MCF 10A (cell line): Measurements from ENCODE around the gene ZNF518A. TPM values are rescaled to one million over a fixed set of nuclear protein-coding genes. Genes with fewer than 3 reads are reported as not detected.
A peak's percentile ranks its signal among the peaks of the same experiment; 100 is the strongest.

Experiments used
- BruUV-seq: library from RNA; stranded (reverse); fragments of 400-500 nt; replicated peaks from 2 replicates; lab custom pipeline; 2021; lab: Mats Ljungman, UMichigan
- CTCF ChIA-PET: fragments of 300-600 bp; sonication (Branson Sonifier 250); formaldehyde crosslinking; extraction: SDS; loops from one replicate; lab custom pipeline; 2021; ENCODE audit warnings: antibody characterized with exemption, inconsistent platforms; lab: Yijun Ruan, JAX
- POLR2A ChIA-PET: fragments of 300-600, 350-650 bp; sonication (Branson Sonifier 250); formaldehyde crosslinking; extraction: SDS; loops from one replicate; lab custom pipeline; 2020; ENCODE audit warnings: antibody characterized with exemption, inconsistent platforms; lab: Yijun Ruan, JAX
- DNase-seq: peaks from one replicate; pipeline ENCODE4 v3.0.0-alpha.2; 2018; ENCODE audit not compliant: unreplicated experiment
- H3K27ac Mint-ChIP-seq: one replicate; pipeline ENCODE4 v1.8.0; 2022; ENCODE audit warnings: mild to moderate bottlenecking, low read depth, mixed read lengths; ENCODE audit not compliant: unreplicated experiment
- H3K27me3 Mint-ChIP-seq: one replicate; pipeline ENCODE4 v1.8.0; 2022; ENCODE audit warnings: mixed read lengths; ENCODE audit not compliant: insufficient read depth, unreplicated experiment
- H3K36me3 Mint-ChIP-seq: one replicate; pipeline ENCODE4 v1.8.0; 2022; ENCODE audit warnings: mild to moderate bottlenecking, moderate library complexity, mixed read lengths; ENCODE audit not compliant: insufficient read depth, unreplicated experiment
- H3K4me1 Mint-ChIP-seq: one replicate; pipeline ENCODE4 v1.8.0; 2022; ENCODE audit warnings: mixed read lengths; ENCODE audit not compliant: insufficient read depth, unreplicated experiment
- H3K4me3 Mint-ChIP-seq: one replicate; pipeline ENCODE4 v1.8.0; 2022; ENCODE audit warnings: mild to moderate bottlenecking, moderate library complexity, mixed read lengths; ENCODE audit not compliant: unreplicated experiment
- H3K9me3 Mint-ChIP-seq: one replicate; pipeline ENCODE4 v1.8.0; 2022; ENCODE audit warnings: mixed read lengths; ENCODE audit not compliant: unreplicated experiment
- intact Hi-C: fragments of 100-400 bp; cut with micrococcal nuclease; formaldehyde crosslinking; loops from 2 replicates; pipeline ENCODE4 v1.14.1; 2022
- total RNA-seq: library from RNA; stranded (reverse); gene quantifications from 2 replicates; pipeline ENCODE4 v1.2.3, GENCODE V29; 2022
- TF ChIP-seq, protein P1 (sequence below): fragments of 200-600 bp; IDR thresholded peaks from one replicate; pipeline ENCODE4 v1.8.0; 2022; ENCODE audit warnings: antibody characterized with exemption, mild to moderate bottlenecking; ENCODE audit not compliant: unreplicated experiment

The ZNF518A gene
- total RNA-seq, 1 experiment from 2014 or later = 14.7 TPM

DNA sequence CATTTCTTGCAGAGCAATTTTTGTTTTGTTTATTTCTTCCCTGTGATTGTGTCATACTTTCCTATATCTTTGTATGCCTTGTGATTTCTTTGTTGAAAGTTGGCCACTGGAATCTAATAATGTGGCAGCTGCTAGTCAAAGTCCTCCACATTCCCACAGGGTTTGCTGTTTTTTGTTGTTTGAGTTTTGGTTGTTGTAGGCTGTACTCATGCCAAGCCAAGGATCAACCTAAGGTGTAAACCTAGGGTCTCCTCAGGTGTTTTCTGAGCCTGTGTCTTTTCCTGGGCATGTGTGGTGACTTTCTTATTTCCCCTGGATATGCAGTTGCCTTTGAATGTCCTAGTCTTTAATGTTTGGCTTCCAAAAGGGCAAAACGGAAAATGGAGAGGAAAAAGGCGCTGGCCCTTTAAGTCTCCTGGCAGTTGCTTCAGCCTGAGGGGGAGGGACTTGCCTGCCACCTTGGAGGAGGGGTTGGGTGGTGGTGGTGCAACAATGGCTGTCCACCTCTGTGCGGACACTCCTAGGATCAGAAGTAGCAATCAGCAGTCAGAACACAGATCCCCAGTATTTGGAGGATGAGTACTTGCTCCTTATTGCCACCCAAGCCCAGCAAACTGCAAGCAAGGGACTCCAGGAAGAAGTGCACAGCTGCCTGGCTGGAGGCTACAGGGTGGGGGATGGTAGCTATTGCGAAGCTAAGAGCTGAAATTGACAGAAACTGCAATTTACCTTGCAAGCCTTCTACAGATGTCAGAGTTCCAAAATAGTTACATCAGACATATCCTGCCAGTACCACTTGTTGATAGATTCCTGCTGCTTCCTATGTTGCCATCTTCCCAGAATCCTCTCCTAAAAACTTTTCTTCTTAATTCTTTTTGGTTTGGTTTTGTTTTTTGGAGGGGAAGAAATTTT, 5.6 kb upstream of the ZNF518A start:
- peaks cover 4% of the 10 kb centered on the region for H3K4me1 Mint-ChIP-seq
- peak overlapping the region; percentile 70 for H3K4me3 Mint-ChIP-seq
- H3K36me3 Mint-ChIP-seq = no peaks in the 10 kb centered on the region
- TF ChIP-seq, protein P1, sequence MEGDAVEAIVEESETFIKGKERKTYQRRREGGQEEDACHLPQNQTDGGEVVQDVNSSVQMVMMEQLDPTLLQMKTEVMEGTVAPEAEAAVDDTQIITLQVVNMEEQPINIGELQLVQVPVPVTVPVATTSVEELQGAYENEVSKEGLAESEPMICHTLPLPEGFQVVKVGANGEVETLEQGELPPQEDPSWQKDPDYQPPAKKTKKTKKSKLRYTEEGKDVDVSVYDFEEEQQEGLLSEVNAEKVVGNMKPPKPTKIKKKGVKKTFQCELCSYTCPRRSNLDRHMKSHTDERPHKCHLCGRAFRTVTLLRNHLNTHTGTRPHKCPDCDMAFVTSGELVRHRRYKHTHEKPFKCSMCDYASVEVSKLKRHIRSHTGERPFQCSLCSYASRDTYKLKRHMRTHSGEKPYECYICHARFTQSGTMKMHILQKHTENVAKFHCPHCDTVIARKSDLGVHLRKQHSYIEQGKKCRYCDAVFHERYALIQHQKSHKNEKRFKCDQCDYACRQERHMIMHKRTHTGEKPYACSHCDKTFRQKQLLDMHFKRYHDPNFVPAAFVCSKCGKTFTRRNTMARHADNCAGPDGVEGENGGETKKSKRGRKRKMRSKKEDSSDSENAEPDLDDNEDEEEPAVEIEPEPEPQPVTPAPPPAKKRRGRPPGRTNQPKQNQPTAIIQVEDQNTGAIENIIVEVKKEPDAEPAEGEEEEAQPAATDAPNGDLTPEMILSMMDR = no peak
- peaks cover 20% of the 10 kb centered on the region for H3K27me3 Mint-ChIP-seq
- H3K27ac Mint-ChIP-seq = peak overlapping the region; percentile 79
- intact Hi-C loops = no loop called here
- peak; percentile 78 for DNase-seq
- ChIA-PET CTCF (interaction anchor here (0.6 to 1.0 kb wide), 5 partner anchors 74 to 1773 kb away, joined by 3 to 5 read pairs (median 4); no protein-coding TSS in a partner anchor), POLR2A (interaction anchor here (0.6 to 3.6 kb wide), 11 partner anchors 9 to 1562 kb away, joined by 3 to 41 read pairs (median 3); partner anchors contain the start of genes AVPI1 and CCNJ)
- no peaks in the 10 kb centered on the region for H3K9me3 Mint-ChIP-seq
- BruUV-seq = no TSS peak

DNA sequence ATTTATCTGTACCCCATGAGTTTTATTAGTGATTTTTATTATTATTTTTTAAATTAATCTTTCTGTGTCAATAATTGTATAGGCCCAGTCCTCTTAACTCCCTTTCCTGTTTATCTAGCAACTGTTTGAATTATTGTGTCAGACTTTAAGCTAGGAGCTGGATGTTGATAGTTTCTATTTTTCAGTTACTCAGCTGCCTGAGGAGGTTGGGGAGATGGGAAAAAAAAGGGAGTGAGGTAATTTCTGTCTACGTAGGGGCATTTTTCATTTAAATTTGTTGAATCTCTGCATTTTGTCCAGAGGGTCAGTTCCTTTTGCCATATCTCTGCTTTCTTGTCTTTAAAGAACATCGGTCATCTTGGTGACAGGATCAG, 5.0 kb upstream of the ZNF518A start:
- Mint-ChIP-seq H3K36me3 (no peaks in the 10 kb centered on the region), H3K27ac (peak overlapping the region; percentile 79), H3K4me1 (peaks cover 4% of the 10 kb centered on the region), H3K9me3 (no peaks in the 10 kb centered on the region), H3K27me3 (peaks cover 20% of the 10 kb centered on the region), H3K4me3 (peak overlapping the region; percentile 70)
- no TSS peak for BruUV-seq
- ChIA-PET CTCF (no interaction called here), POLR2A (interaction anchor here (0.6 to 3.6 kb wide), 7 partner anchors 10 to 1562 kb away, joined by 3 to 41 read pairs (median 3); partner anchors contain the start of gene AVPI1)
- intact Hi-C loops = no loop called here
- no peak for DNase-seq
- TF ChIP-seq, protein P1 = no peak

DNA sequence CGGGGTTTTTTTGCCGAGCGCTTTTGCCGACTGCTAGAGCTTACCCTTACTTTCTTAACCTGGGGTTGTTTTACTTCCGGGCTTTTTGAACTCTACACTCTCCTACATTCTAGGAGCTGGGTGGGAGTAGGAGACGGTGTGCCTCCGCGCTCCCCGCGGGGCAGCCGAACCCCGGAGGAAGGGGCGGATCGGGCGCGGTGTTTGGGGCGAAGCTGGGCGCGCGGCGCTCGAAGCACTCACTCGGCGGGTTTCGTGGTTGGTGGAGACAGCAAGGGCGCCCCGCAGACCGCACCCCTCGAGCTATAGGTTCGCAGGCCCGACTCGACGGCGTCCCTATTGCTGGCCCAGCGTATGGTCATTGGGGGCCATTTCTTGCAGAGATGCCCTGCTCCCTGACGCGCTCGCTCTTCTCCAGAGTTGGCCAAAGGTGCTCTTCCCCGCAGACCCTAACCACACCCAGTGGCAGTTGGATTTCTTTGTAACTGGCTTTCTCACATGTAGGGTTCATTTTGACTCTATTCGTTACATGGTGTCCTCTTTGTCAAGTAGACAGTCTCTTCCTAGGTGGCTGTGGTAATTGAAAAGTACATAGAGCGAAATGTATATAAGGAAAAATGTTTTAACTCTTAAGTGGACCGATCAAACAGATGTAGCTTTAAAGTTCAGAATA, 364 bp downstream of the ZNF518A start:
- Mint-ChIP-seq H3K36me3 (peaks cover 22% of the 10 kb centered on the region), H3K27me3 (no peaks in the 10 kb centered on the region), H3K9me3 (no peaks in the 10 kb centered on the region), H3K27ac (peak overlapping the region; percentile 99), H3K4me3 (peak overlapping the region; percentile 84), H3K4me1 (peaks cover 6% of the 10 kb centered on the region)
- BruUV-seq = TSS peak; percentile 54
- POLR2A ChIA-PET = interaction anchor here (0.6 to 2.4 kb wide), 15 partner anchors 11 to 474 kb away, joined by 3 to 89 read pairs (median 3); partner anchors contain the start of genes ALDH18A1, CC2D2B, CCNJ and TCTN3
- TF ChIP-seq, protein P1 = no peak
- DNase-seq = peak; percentile 66
- CTCF ChIA-PET = interaction anchor here (0.5 to 1.5 kb wide), 7 partner anchors 16 to 436 kb away, joined by 3 to 11 read pairs (median 3); partner anchors contain the start of gene TCTN3
- intact Hi-C loops = loop anchor here (1.0 to 10.0 kb wide), 3 partner anchors 40 to 116 kb away; partner anchors contain the start of gene CCNJ
